ENCODE data around the gene PRKCB.

GRCh38 chr16:24077292-24077691 lies 241.5 kb downstream of the PRKCB start:
- TF ChIP-seq CTCF (IDR thresholded peaks at IDR 0.05), result no peak
- no peak for TF ChIP-seq POLR2A (IDR thresholded peaks at IDR 0.05)
